Measurements from ENCODE around the gene TMEM235. TPM values are rescaled to one million over a fixed set of nuclear protein-coding genes. Genes with fewer than 3 reads are reported as not detected.

The TMEM235 gene
- total RNA-seq, 2 donors from 2014 or later: not detected

DNA sequence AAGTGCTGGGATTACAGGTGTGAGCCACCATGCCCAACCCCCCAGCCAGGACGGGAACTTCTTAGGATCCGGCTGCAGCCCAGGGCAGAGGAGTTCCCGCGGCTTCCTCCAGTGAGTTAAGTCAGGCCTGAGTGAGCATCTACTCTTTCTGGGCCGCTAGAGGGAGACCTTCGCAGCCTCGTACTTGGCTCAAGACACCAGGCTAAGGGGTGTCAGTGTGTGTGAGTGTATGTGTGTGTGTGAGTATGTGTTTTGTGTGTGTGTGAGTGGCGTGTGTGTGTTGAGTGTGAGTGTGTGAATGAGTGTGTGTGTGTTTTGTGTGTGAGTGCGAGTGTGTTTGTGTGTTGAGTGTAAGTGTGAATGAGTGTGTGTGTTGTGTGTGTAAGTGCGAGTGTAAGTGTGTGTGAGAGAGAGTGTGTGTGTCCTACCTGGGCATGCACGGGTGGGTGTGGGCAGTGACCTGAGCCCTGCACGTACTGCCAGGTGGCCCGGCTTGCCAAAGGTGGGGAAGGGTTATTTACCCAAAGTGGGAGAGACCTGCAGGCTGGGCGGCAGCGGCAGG lies 58.5 kb downstream of the TMEM235 start:
- intact Hi-C loops (cut with DNase I): loop anchor here in 1 of 2 donors (5.0 kb wide), 1 partner anchor 132 kb away; no protein-coding TSS in a partner anchor
- peak; percentile 93 for DNase-seq (ENCODE audit: low spot score)

Other genes starting within 250 kb of the TMEM235 start
- 10 to 100 TPM; 35.6 to 37.4 TPM for gene TMC6, start 102.9 kb upstream of the TMEM235 start, total RNA-seq
- gene TMC8, start 100.9 kb upstream of the TMEM235 start, total RNA-seq: 10 to 100 TPM in 1 of 2 donors, 1 to 10 TPM in 1; 6.4 to 15.7 TPM
- not detected for gene C17orf99, start 85.2 kb upstream of the TMEM235 start, total RNA-seq
- gene SYNGR2, start 63.0 kb upstream of the TMEM235 start, total RNA-seq: 10 to 100 TPM; 44.5 to 58.1 TPM
- 1 to 10 TPM; 1.1 to 1.4 TPM for gene TK1, start 44.6 kb upstream of the TMEM235 start, total RNA-seq
- 10 to 100 TPM in 1 of 2 donors, 1 to 10 TPM in 1; 6.1 to 13.6 TPM for gene AFMID, start 44.3 kb upstream of the TMEM235 start, total RNA-seq
- gene BIRC5, start 17.4 kb upstream of the TMEM235 start, total RNA-seq: 1 to 10 TPM in 1 of 2 donors, under 1 TPM in 1; 0.19 to 1.7 TPM
- gene SOCS3, start 128.4 kb downstream of the TMEM235 start, total RNA-seq: 10 to 100 TPM; 47.4 to 85.2 TPM
- 10 to 100 TPM; 33.6 to 33.7 TPM for gene PGS1, start 147.0 kb downstream of the TMEM235 start, total RNA-seq